Tibial artery (tissue), 4 donors: ENCODE measurements around the gene SGCG.

Experiments
- DNase-seq, 2 donors: peaks; one replicate each; pipeline ENCODE4 v3.0.0-alpha.2; 2019
- H3K27ac ChIP-seq, 2 donors: fragments of 200-600 bp; sonication (generic) in 1 of 2; 1 replicate in 1 of 2; 2 replicates in 1 of 2; pipeline ENCODE4 v1.5.1; 2018 to 2019; ENCODE audit warnings: mild to moderate bottlenecking in 1 of 2
- H3K27me3 ChIP-seq, 2 donors: fragments of 200-600 bp; sonication (generic) in 1 of 2; one replicate each; pipeline versions ENCODE4 v1.5.1 to v1.6.0; 2016 to 2019
- H3K36me3 ChIP-seq, 3 donors: fragments of 200-600 bp; sonication (generic) in 2 of 3; one replicate each; pipeline ENCODE4 v1.5.1; 2016 to 2019; ENCODE audit warnings: mild to moderate bottlenecking in 2 of 3
- H3K4me1 ChIP-seq, 4 donors: fragments of 200-600 bp; sonication (generic) in 2 of 4; 1 replicate in 3 of 4; 2 replicates in 1 of 4; pipeline ENCODE4 v1.5.1; 2016 to 2019
- H3K4me3 ChIP-seq, 2 donors: fragments of 200-600 bp; sonication (generic) in 1 of 2; 1 replicate in 1 of 2; 2 replicates in 1 of 2; pipeline ENCODE4 v1.5.1; 2018 to 2019; ENCODE audit warnings: mild to moderate bottlenecking in 2 of 2
- H3K9me3 ChIP-seq, 3 donors: fragments of 200-600 bp; sonication (generic) in 1 of 3; one replicate each; pipeline ENCODE4 v1.5.1; 2016 to 2019
- CTCF ChIP-seq, 2 experiments: fragments of 200-600 bp in 1 of 2; fragments of 450-650 bp in 1 of 2; IDR thresholded peaks; one replicate each; pipeline ENCODE4 v1.5.1; 2017 to 2019; ENCODE audit warnings: antibody characterized with exemption in 2 of 2, mild to moderate bottlenecking in 1 of 2, moderate library complexity in 1 of 2
- intact Hi-C: fragments of 100-400 bp; cut with DNase I; formaldehyde crosslinking; loops from one replicate; pipeline ENCODE4 v1.15.0; 2023; ENCODE audit warnings: low total_unique reads

Gene SGCG

GRCh38 chr13:23321535-23322241 lies 140.9 kb downstream of the SGCG start:
- peaks cover 0 to 40% (median 15%) of the 10 kb centered on the region in 4 donors for H3K4me1 ChIP-seq
- no peaks in the 10 kb centered on the region for H3K36me3 ChIP-seq
- peak overlapping the region; percentile 68 to 70 for H3K27ac ChIP-seq
- no peaks in the 10 kb centered on the region for H3K27me3 ChIP-seq
- peak overlapping the region; percentile 35 to 41 for H3K4me3 ChIP-seq
- DNase-seq, result peak; percentile 64 to 74
- H3K9me3 ChIP-seq, result no peaks in the 10 kb centered on the region
- intact Hi-C loops, result no loop called here
- TF ChIP-seq CTCF (IDR thresholded peaks at IDR 0.05), result no peak

DNA sequence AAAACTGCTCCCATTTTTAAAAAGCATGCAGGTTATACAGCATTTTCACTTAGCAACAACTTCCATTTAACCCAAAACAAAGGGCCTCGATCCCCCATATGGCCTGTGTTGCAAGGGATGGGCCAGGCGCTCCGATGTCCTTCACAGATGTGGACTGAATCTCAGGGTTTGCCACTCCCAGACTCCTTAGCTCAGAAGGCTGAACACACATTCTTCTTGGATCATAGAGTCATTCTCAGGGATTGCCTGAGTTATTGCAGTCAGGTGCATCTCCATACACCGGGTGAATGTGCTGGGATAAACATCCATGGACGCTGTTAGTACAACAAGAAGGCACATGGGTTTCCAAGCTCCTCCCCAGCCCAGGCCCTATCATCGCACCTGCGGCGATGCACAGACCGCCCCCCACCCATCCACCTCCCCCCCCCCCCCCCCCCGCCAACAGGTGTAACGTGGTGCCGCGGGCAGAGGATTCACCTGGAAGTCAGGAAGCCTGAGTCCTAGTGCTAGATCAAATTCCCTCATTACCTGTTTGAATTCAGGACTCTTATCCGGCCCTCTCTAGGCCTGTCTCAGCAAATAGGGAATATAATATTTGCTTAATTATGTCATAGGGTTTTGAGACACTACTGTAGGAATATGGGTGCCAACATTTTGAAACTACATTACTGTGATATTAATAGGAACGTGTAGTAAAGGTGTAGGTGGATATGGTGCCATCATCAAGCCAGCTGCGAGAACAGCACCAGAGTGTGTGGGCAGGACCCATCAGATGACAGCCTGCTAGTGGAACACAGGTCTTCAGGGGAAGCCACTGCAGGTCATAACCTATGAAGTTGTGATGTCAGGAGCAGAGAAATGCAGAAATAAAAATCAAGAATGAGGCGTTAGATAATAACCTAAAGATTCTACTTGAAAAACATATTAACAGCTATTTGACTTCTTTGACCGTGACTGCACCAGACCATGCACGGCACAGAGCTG lies 141.9 kb downstream of the SGCG start:
- peaks cover 0 to 40% (median 15%) of the 10 kb centered on the region in 4 donors for H3K4me1 ChIP-seq
- no peak for TF ChIP-seq CTCF (IDR thresholded peaks at IDR 0.05)
- H3K4me3 ChIP-seq, result no peak overlapping the region
- intact Hi-C loops, result no loop called here
- no peaks in the 10 kb centered on the region for H3K27me3 ChIP-seq
- no peak for DNase-seq
- no peaks in the 10 kb centered on the region for H3K36me3 ChIP-seq
- H3K27ac ChIP-seq, result peak overlapping the region in 1 of 2 donors; percentile 70
- H3K9me3 ChIP-seq, result no peaks in the 10 kb centered on the region

- Histone ChIP-seq H3K27me3 (no peaks in the 10 kb centered on the region), H3K36me3 (no peaks in the 10 kb centered on the region), H3K27ac (no peak overlapping the region), H3K4me3 (no peak overlapping the region), H3K9me3 (no peaks in the 10 kb centered on the region), H3K4me1 (peaks cover 0 to 38% (median 14%) of the 10 kb centered on the region in 4 donors)
- intact Hi-C loops, result no loop called here
- no peak for DNase-seq
- no peak for TF ChIP-seq CTCF (IDR thresholded peaks at IDR 0.05)
Observed at GRCh38 chr13:23323946-23324709, 143.3 kb downstream of the SGCG start.

GRCh38 chr13:23325191-23325590 lies 144.4 kb downstream of the SGCG start:
- DNase-seq, result no peak
- no peak for TF ChIP-seq CTCF (IDR thresholded peaks at IDR 0.05)
- no peak overlapping the region for H3K4me3 ChIP-seq
- H3K27ac ChIP-seq, result no peak overlapping the region
- peaks cover 0 to 2% (median 0%) of the 10 kb centered on the region in 3 donors for H3K9me3 ChIP-seq
- no peaks in the 10 kb centered on the region for H3K36me3 ChIP-seq
- H3K4me1 ChIP-seq, result peaks cover 0 to 28% (median 12%) of the 10 kb centered on the region in 4 donors
- H3K27me3 ChIP-seq, result no peaks in the 10 kb centered on the region
- intact Hi-C loops, result no loop called here

DNA sequence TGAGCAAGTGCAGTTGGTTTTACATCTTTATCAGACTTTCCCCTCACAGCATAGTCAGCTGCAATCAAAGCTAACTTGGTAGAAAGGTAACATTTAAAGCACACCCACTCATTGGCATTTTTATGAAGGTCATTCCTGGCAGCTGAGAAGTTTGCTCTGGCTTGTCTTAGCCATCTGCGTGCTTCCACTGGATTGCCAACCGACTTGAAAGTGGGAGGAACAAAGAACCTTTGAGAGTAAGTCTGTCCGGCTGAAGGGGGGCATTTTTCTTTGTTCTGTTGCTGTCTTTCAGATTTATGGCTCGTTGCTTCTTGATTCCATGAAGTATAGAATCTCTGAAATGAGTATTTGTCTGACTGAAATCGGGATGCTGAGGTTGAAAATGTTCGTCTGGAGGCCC lies 149.6 kb downstream of the SGCG start:
- Histone ChIP-seq H3K9me3 (peaks cover 0 to 49% (median 10%) of the 10 kb centered on the region in 3 donors), H3K36me3 (peaks cover 0 to 21% (median 20%) of the 10 kb centered on the region in 3 donors), H3K27me3 (no peaks in the 10 kb centered on the region), H3K4me3 (no peak overlapping the region), H3K27ac (no peak overlapping the region), H3K4me1 (no peaks in the 10 kb centered on the region)
- TF ChIP-seq CTCF (IDR thresholded peaks at IDR 0.05), result no peak
- DNase-seq, result no peak
- intact Hi-C loops, result no loop called here
